Astrocyte (in vitro differentiated cells and primary cell): ENCODE data around the gene RRP9. TPM values are rescaled to one million over a fixed set of nuclear protein-coding genes. Genes with fewer than 3 reads are reported as not detected.

Experiments
- DNase-seq: peaks from one replicate; pipeline ENCODE4 v3.0.0-alpha.2; 2010; ENCODE audit warnings: low read depth
- FAIRE-seq: peaks from 2 replicates; lab custom pipeline; 2011; peaks lifted over from hg19 to GRCh38; lab: Jason Lieb, UNC
- H2AFZ ChIP-seq: 2 replicates; pipeline ENCODE4 v1.6.0; 2012; ENCODE audit warnings: low read depth, low read length, inconsistent platforms
- H3K27ac ChIP-seq: 2 replicates; pipeline ENCODE4 v1.5.1; 2011; ENCODE audit warnings: low read depth, low read length, inconsistent platforms
- H3K27me3 ChIP-seq: 2 replicates; pipeline ENCODE4 v1.6.0; 2011; ENCODE audit warnings: low read length, inconsistent platforms; ENCODE audit not compliant: insufficient read depth
- H3K36me3 ChIP-seq: 2 replicates; pipeline ENCODE4 v1.5.1; 2011; ENCODE audit warnings: low read length, inconsistent platforms; ENCODE audit not compliant: insufficient read depth
- H3K4me1 ChIP-seq: 2 replicates; pipeline ENCODE4 v1.5.1; 2011; ENCODE audit warnings: low read length, inconsistent platforms; ENCODE audit not compliant: insufficient read depth
- H3K4me2 ChIP-seq: 2 replicates; pipeline ENCODE4 v1.6.0; 2012; ENCODE audit warnings: low read length, inconsistent platforms
- H3K4me3 ChIP-seq: 2 replicates; pipeline ENCODE4 v1.5.1; 2011; ENCODE audit warnings: low read depth, mild to moderate bottlenecking, low read length, inconsistent platforms; ENCODE audit not compliant: insufficient read depth
- H3K79me2 ChIP-seq: 2 replicates; pipeline ENCODE4 v1.6.0; 2012; ENCODE audit warnings: mild to moderate bottlenecking, low read length, inconsistent platforms; ENCODE audit not compliant: insufficient read depth
- H3K9ac ChIP-seq: 2 replicates; pipeline ENCODE4 v1.6.0; 2012; ENCODE audit warnings: mild to moderate bottlenecking, low read length, inconsistent platforms
- H3K9me3 ChIP-seq: 2 replicates; pipeline ENCODE4 v1.5.1; 2012; ENCODE audit warnings: low read depth, mild to moderate bottlenecking, low read length, inconsistent platforms; ENCODE audit not compliant: insufficient read depth
- H4K20me1 ChIP-seq: 2 replicates; pipeline ENCODE4 v1.6.0; 2012; ENCODE audit warnings: low read length, inconsistent platforms; ENCODE audit not compliant: insufficient read depth
- H3K27ac Mint-ChIP-seq: one replicate; pipeline ENCODE4 v1.8.0; 2021; ENCODE audit warnings: mild to moderate bottlenecking, mixed read lengths; ENCODE audit not compliant: unreplicated experiment
- H3K27me3 Mint-ChIP-seq: one replicate; pipeline ENCODE4 v1.8.0; 2021; ENCODE audit warnings: low read depth, mixed read lengths; ENCODE audit not compliant: unreplicated experiment
- H3K36me3 Mint-ChIP-seq: one replicate; pipeline ENCODE4 v1.8.0; 2021; ENCODE audit warnings: low read depth, mixed read lengths; ENCODE audit not compliant: unreplicated experiment
- H3K4me1 Mint-ChIP-seq: one replicate; pipeline ENCODE4 v1.8.0; 2021; ENCODE audit warnings: low read depth, mixed read lengths; ENCODE audit not compliant: unreplicated experiment
- H3K4me3 Mint-ChIP-seq: one replicate; pipeline ENCODE4 v1.8.0; 2021; ENCODE audit warnings: mild to moderate bottlenecking, moderate library complexity, mixed read lengths; ENCODE audit not compliant: unreplicated experiment
- H3K9me3 Mint-ChIP-seq: one replicate; pipeline ENCODE4 v1.8.0; 2021; ENCODE audit warnings: mild to moderate bottlenecking, mixed read lengths; ENCODE audit not compliant: unreplicated experiment
- EZH2 ChIP-seq: IDR thresholded peaks from 2 replicates; pipeline ENCODE4 v1.6.1; 2012; ENCODE audit warnings: mild to moderate bottlenecking, low read length, inconsistent platforms; ENCODE audit not compliant: insufficient read depth
- total RNA-seq: library from RNA; stranded (reverse); gene quantifications from 2 replicates; pipeline ENCODE4 v1.2.1, GENCODE V29; 2021
- TF ChIP-seq, protein P1 (sequence below): IDR thresholded peaks from 2 replicates; pipeline ENCODE4 v1.5.1; 2011; ENCODE audit warnings: low read depth, mild to moderate bottlenecking, inconsistent platforms, low read length, moderate library complexity; ENCODE audit not compliant: insufficient read depth

The RRP9 gene
- total RNA-seq, 1 donor from 2014 or later, result 22.9 TPM

DNA sequence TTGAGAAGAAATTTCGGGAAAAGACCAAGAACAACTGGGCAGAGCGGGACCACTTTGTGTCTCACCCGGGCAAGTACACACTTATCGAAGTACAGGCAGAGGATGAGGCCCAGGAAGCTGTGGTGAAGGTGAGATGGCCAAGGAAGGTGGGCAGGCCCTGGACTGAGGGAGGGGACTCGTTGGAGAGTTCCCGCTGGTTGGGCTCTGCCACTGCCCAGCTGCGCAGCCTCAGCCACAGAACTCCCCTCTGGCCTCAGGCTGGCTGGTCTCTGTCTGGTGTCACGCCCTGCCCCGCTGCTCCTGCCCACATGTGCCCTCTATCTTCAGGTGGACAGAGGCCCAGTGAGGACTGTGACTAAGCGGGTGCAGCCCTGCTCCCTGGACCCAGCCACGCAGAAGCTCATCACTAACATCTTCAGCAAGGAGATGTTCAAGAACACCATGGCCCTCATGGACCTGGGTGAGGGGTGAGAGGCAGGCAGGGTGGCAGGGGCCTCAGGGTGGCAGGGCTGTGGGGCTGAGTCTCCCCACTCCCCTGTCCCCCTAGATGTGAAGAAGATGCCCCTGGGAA is 2.8 kb upstream of the RRP9 start:
- H3K79me2 ChIP-seq, result peaks cover 21% of the 10 kb centered on the region
- Mint-ChIP-seq H3K9me3 (peaks cover 3% of the 10 kb centered on the region), H3K4me3 (no peak overlapping the region), H3K36me3 (peaks cover 10% of the 10 kb centered on the region), H3K27me3 (peaks cover 38% of the 10 kb centered on the region), H3K4me1 (peaks cover 6% of the 10 kb centered on the region), H3K27ac (no peak overlapping the region)
- DNase-seq, result no peak
- peaks cover 21% of the 10 kb centered on the region for H3K4me1 ChIP-seq
- TF ChIP-seq EZH2, result no peak
- TF ChIP-seq, protein P1, sequence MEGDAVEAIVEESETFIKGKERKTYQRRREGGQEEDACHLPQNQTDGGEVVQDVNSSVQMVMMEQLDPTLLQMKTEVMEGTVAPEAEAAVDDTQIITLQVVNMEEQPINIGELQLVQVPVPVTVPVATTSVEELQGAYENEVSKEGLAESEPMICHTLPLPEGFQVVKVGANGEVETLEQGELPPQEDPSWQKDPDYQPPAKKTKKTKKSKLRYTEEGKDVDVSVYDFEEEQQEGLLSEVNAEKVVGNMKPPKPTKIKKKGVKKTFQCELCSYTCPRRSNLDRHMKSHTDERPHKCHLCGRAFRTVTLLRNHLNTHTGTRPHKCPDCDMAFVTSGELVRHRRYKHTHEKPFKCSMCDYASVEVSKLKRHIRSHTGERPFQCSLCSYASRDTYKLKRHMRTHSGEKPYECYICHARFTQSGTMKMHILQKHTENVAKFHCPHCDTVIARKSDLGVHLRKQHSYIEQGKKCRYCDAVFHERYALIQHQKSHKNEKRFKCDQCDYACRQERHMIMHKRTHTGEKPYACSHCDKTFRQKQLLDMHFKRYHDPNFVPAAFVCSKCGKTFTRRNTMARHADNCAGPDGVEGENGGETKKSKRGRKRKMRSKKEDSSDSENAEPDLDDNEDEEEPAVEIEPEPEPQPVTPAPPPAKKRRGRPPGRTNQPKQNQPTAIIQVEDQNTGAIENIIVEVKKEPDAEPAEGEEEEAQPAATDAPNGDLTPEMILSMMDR, result no peak
- H3K27me3 ChIP-seq, result no peaks in the 10 kb centered on the region
- no peak overlapping the region for H3K4me2 ChIP-seq
- H3K4me3 ChIP-seq, result no peak overlapping the region
- H3K27ac ChIP-seq, result no peak overlapping the region
- no peak overlapping the region for H3K9ac ChIP-seq
- no peaks in the 10 kb centered on the region for H3K9me3 ChIP-seq
- H3K36me3 ChIP-seq, result no peaks in the 10 kb centered on the region
- no peak overlapping the region for H2AFZ ChIP-seq
- peaks cover 15% of the 10 kb centered on the region for H4K20me1 ChIP-seq
- FAIRE-seq, result no peak

DNA sequence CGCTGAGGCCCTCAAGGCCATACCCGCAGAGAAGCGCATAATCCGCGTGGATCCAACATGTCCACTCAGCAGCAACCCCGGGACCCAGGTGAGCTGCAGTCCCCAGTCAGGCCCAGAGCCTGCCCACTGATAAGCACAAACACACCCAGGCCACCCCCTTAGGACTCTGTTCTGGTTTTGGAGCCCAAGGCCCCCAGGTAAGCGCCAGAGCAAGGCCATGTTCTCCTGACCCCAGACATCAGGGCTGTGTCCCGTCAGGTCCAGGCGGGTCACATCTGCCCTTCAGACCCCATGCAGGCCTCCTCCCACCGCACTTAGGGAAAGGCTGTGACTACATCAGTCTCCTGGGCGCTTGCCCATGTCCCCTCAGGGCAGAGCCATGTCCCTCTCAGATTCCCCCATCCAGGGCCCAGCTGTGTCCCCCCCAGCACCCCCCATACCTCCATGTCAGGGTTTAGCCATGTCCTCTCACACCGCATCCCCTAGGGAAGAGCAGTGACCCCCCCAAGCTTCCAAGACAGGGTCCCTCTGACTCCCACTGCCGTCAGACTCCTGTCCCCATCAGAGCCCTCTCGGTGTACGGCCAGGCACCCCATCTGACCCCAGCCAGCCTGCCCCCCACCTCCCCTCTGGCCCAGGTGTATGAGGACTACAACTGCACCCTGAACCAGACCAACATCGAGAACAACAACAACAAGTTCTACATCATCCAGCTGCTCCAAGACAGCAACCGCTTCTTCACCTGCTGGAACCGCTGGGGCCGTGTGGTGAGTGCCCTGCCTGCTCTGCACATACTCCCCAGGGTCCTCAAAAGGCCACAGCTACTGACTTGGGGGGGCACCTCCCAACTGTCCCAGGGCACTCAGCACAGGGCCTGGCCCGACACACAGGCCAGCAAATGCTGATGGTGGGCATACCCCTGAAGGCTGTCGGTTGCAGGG is 2.0 kb upstream of the RRP9 start:
- H3K4me1 ChIP-seq, result peaks cover 21% of the 10 kb centered on the region
- peak overlapping the region; percentile 85 for H2AFZ ChIP-seq
- peaks cover 10% of the 10 kb centered on the region for H3K36me3 Mint-ChIP-seq
- no peaks in the 10 kb centered on the region for H3K9me3 ChIP-seq
- H3K79me2 ChIP-seq, result peaks cover 30% of the 10 kb centered on the region
- no peak overlapping the region for H3K27ac ChIP-seq
- H3K27me3 Mint-ChIP-seq, result peaks cover 31% of the 10 kb centered on the region
- H3K9me3 Mint-ChIP-seq, result peaks cover 3% of the 10 kb centered on the region
- peaks cover 6% of the 10 kb centered on the region for H3K4me1 Mint-ChIP-seq
- H3K9ac ChIP-seq, result no peak overlapping the region
- no peak overlapping the region for H3K4me3 ChIP-seq
- FAIRE-seq (no peak), DNase-seq (no peak)
- H3K36me3 ChIP-seq, result no peaks in the 10 kb centered on the region
- H3K27ac Mint-ChIP-seq, result no peak overlapping the region
- H3K27me3 ChIP-seq, result no peaks in the 10 kb centered on the region
- peaks cover 22% of the 10 kb centered on the region for H4K20me1 ChIP-seq
- peak overlapping the region; percentile 27 for H3K4me3 Mint-ChIP-seq
- peak overlapping the region; percentile 88 for H3K4me2 ChIP-seq
- TF ChIP-seq, protein P1, result no peak
- TF ChIP-seq EZH2, result no peak
